ENCODE results near the gene LBHD2. TPM values are rescaled to one million over a fixed set of nuclear protein-coding genes. Genes with fewer than 3 reads are reported as not detected.

Gene LBHD2
- total and polyA plus RNA-seq, 4 donors = 0.47 to 0.53 TPM; not detected in 2

DNA sequence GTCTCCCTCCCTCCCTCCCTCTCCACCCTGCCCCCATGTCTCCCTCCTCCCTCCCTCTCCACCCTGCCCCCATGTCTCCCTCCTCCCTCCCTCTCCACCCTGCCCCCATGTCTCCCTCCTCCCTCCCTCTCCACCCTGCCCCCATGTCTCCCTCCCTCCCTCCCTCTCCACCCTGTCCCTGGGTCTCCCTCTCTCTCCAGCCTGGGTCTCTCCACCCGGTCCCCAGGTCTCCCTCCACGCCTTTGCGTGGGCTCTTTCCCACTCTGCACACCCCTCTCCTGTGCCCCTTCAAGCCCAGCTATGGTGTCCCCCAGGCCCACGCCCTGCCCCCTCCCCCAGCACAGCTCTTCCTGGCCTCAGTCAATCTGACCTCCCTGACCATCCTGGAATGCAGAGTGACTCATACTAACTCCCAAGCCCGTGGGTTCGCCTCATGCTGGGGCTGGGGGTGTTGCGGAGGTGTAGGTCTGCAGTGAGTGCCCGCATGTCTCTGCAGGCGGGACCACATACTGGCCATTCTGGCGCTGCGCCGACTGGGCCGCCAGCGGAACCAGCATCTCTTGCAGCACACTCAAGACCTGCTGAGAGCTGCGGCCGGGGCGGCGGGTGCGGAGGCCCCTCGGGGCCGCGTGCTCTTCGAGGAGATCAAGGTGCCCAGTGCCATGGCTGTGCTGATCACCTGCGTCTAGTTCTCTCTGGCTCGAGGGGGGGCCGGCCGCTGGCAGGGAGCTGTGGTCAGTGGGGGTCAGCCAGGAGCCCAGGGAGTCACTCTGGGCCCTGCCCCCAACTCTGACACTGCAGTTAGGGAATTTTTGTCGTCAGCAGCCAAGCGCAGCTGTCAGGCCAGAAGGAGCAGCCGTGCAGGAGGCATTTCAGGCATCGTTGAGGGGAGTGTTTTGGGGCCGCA, 25.8 kb downstream of the LBHD2 start:
- no peak for DNase-seq (ENCODE audit: low spot score)
- H3K27ac ChIP-seq (ENCODE audit: low read depth in 1 of 2, low read length in 2 of 2) = peak overlapping the region; percentile 57 to 65
- peaks cover 0 to 3% (median 0%) of the 10 kb centered on the region in 4 donors for H3K36me3 ChIP-seq (ENCODE audit: control insufficient read depth in 4 of 4, insufficient read depth in 3 of 4, low read depth in 1 of 4, low read length in 3 of 4)
- no peak overlapping the region for H3K4me3 ChIP-seq (ENCODE audit: low read depth in 1 of 3, low read length in 3 of 3)
- H3K27me3 ChIP-seq (ENCODE audit: control insufficient read depth in 4 of 4, insufficient read depth in 4 of 4, low read length in 3 of 4) = no peaks in the 10 kb centered on the region
- no peaks in the 10 kb centered on the region for H3K9me3 ChIP-seq (ENCODE audit: control insufficient read depth in 4 of 4, low read length in 3 of 4)
- H3K9ac ChIP-seq (ENCODE audit: low read depth in 1 of 2, low read length in 2 of 2) = no peak overlapping the region
- 71% methylated on average over 32 of the region's 32 CpGs for WGBS
- H3K4me1 ChIP-seq (ENCODE audit: control insufficient read depth in 4 of 4, insufficient read depth in 4 of 4, low read length in 3 of 4) = peaks cover 32 to 85% (median 63%) of the 10 kb centered on the region in 4 donors
- TF ChIP-seq JUND (IDR thresholded peaks at IDR 0.05) (peak; percentile 10 to 73), RAD21 (IDR thresholded peaks at IDR 0.05) (no peak)

- H3K27me3 ChIP-seq (ENCODE audit: control insufficient read depth in 4 of 4, insufficient read depth in 4 of 4, low read length in 3 of 4) = no peaks in the 10 kb centered on the region
- peaks cover 0 to 3% (median 0%) of the 10 kb centered on the region in 4 donors for H3K36me3 ChIP-seq (ENCODE audit: control insufficient read depth in 4 of 4, insufficient read depth in 3 of 4, low read depth in 1 of 4, low read length in 3 of 4)
- H3K9me3 ChIP-seq (ENCODE audit: control insufficient read depth in 4 of 4, low read length in 3 of 4) = no peaks in the 10 kb centered on the region
- TF ChIP-seq NR2F2 (IDR thresholded peaks at IDR 0.05) (no peak), REST (IDR thresholded peaks at IDR 0.05) (no peak), HNF4G (IDR thresholded peaks at IDR 0.05) (no peak), ZBTB33 (IDR thresholded peaks at IDR 0.05) (no peak), EGR1 (IDR thresholded peaks at IDR 0.05; ENCODE audit: low read depth in 2 of 2) (no peak), JUND (IDR thresholded peaks at IDR 0.05) (no peak), RXRA (IDR thresholded peaks at IDR 0.05) (no peak), FOXA2 (IDR thresholded peaks at IDR 0.05) (no peak), HNF4A (conservative IDR thresholded peaks at IDR 0.05) (no peak), SP1 (IDR thresholded peaks at IDR 0.05) (no peak), FOXA1 (IDR thresholded peaks at IDR 0.05) (no peak), GABPA (IDR thresholded peaks at IDR 0.05 in 1 of 2, conservative IDR thresholded peaks at IDR 0.05 in 1 of 2) (no peak), TAF1 (conservative IDR thresholded peaks at IDR 0.05) (no peak), RAD21 (IDR thresholded peaks at IDR 0.05) (no peak), YY1 (IDR thresholded peaks at IDR 0.05) (no peak)
- TF ChIP-seq, protein P1, sequence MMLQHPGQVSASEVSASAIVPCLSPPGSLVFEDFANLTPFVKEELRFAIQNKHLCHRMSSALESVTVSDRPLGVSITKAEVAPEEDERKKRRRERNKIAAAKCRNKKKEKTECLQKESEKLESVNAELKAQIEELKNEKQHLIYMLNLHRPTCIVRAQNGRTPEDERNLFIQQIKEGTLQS (IDR thresholded peaks at IDR 0.05) = no peak
- TF ChIP-seq, protein P2, sequence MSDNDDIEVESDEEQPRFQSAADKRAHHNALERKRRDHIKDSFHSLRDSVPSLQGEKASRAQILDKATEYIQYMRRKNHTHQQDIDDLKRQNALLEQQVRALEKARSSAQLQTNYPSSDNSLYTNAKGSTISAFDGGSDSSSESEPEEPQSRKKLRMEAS (IDR thresholded peaks at IDR 0.05) = no peak
- TF ChIP-seq, protein P3, sequence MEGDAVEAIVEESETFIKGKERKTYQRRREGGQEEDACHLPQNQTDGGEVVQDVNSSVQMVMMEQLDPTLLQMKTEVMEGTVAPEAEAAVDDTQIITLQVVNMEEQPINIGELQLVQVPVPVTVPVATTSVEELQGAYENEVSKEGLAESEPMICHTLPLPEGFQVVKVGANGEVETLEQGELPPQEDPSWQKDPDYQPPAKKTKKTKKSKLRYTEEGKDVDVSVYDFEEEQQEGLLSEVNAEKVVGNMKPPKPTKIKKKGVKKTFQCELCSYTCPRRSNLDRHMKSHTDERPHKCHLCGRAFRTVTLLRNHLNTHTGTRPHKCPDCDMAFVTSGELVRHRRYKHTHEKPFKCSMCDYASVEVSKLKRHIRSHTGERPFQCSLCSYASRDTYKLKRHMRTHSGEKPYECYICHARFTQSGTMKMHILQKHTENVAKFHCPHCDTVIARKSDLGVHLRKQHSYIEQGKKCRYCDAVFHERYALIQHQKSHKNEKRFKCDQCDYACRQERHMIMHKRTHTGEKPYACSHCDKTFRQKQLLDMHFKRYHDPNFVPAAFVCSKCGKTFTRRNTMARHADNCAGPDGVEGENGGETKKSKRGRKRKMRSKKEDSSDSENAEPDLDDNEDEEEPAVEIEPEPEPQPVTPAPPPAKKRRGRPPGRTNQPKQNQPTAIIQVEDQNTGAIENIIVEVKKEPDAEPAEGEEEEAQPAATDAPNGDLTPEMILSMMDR (IDR thresholded peaks at IDR 0.05; ENCODE audit: low read depth, low read length, missing input control) = no peak
- peaks cover 34 to 79% (median 56%) of the 10 kb centered on the region in 4 donors for H3K4me1 ChIP-seq (ENCODE audit: control insufficient read depth in 4 of 4, insufficient read depth in 4 of 4, low read length in 3 of 4)
- H3K9ac ChIP-seq (ENCODE audit: low read depth in 1 of 2, low read length in 2 of 2) = no peak overlapping the region
- no peak for DNase-seq (ENCODE audit: low spot score)
- peak overlapping the region; percentile 42 to 64 for H3K27ac ChIP-seq (ENCODE audit: low read depth in 1 of 2, low read length in 2 of 2)
- 39% methylated on average over 14 of the region's 14 CpGs for WGBS
- no peak overlapping the region for H3K4me3 ChIP-seq (ENCODE audit: low read depth in 1 of 3, low read length in 3 of 3)
Measured at GRCh38 chr14:103110681-103111231, 26.7 kb downstream of the LBHD2 start.
